DOHH2 (cell line): ENCODE data around the gene CCDC134.
A peak's percentile ranks its signal among the peaks of the same experiment; 100 is the strongest.

Experiments
- H3F3A ChIP-seq: fragments of 200-600 bp; sonication (generic), shearing (Covaris generic); 2 replicates; pipeline ENCODE4 v1.6.0; 2016; ENCODE audit warnings: antibody characterized with exemption, mild to moderate bottlenecking; ENCODE audit not compliant: control insufficient read depth, insufficient read depth
- H3K27ac ChIP-seq: fragments of 200-600 bp; sonication (generic); 2 replicates; pipeline ENCODE4 v1.5.1; 2014; ENCODE audit warnings: low read depth, mild to moderate bottlenecking, low read length, moderate library complexity
- H3K27me3 ChIP-seq: fragments of 200-600 bp; sonication (generic); 2 replicates; pipeline ENCODE4 v1.6.1; 2014; ENCODE audit warnings: mild to moderate bottlenecking, low read length, mixed read lengths; ENCODE audit not compliant: control insufficient read depth
- H3K36me3 ChIP-seq: fragments of 200-600 bp; sonication (generic); 2 replicates; pipeline ENCODE4 v1.6.1; 2014; ENCODE audit warnings: mild to moderate bottlenecking, low read length, moderate library complexity, mixed read lengths; ENCODE audit not compliant: control insufficient read depth
- H3K4me1 ChIP-seq: fragments of 200-600 bp; sonication (generic); 2 replicates; pipeline ENCODE4 v1.6.1; 2014; ENCODE audit warnings: mild to moderate bottlenecking, low read length, mixed read lengths; ENCODE audit not compliant: control insufficient read depth
- H3K4me2 ChIP-seq: fragments of 200-600 bp; sonication (generic); 2 replicates; pipeline ENCODE4 v1.6.0; 2014; ENCODE audit warnings: mild to moderate bottlenecking, low read length, moderate library complexity
- H3K4me3 ChIP-seq: fragments of 200-600 bp; sonication (generic); 2 replicates; pipeline ENCODE4 v1.5.1; 2014; ENCODE audit warnings: mild to moderate bottlenecking, low read length, mixed read lengths
- H3K79me2 ChIP-seq: fragments of 200-600 bp; sonication (generic); 2 replicates; pipeline ENCODE4 v1.6.1; 2014; ENCODE audit warnings: mild to moderate bottlenecking, low read length, mixed read lengths; ENCODE audit not compliant: control insufficient read depth
- H3K9me2 ChIP-seq: fragments of 200-600 bp; sonication (generic); replicated peaks from 2 replicates; pipeline ENCODE4 v1.6.1; 2014; ENCODE audit warnings: mild to moderate bottlenecking, low read length, mixed read lengths; ENCODE audit not compliant: control insufficient read depth
- H3K9me3 ChIP-seq: fragments of 200-600 bp; sonication (generic); 2 replicates; pipeline ENCODE4 v1.6.1; 2014; ENCODE audit warnings: antibody characterized with exemption, low read length, mixed read lengths; ENCODE audit not compliant: control insufficient read depth, insufficient read depth
- H4K20me1 ChIP-seq: fragments of 200-600 bp; sonication (generic); 2 replicates; pipeline ENCODE4 v1.6.0; 2014; ENCODE audit warnings: low read depth, mild to moderate bottlenecking, antibody characterized with exemption, low read length, moderate library complexity; ENCODE audit not compliant: control insufficient read depth, insufficient read depth
- CTCF ChIP-seq: fragments of 200-600 bp; sonication (generic); IDR thresholded peaks from one replicate; pipeline ENCODE4 v1.5.1; 2014; ENCODE audit warnings: antibody characterized with exemption, mild to moderate bottlenecking, low read depth, low read length; ENCODE audit not compliant: poor library complexity, severe bottlenecking
- EZH2phosphoT487 ChIP-seq: fragments of 200-600 bp; sonication (generic); IDR thresholded peaks from 2 replicates; pipeline ENCODE4 v1.6.1; 2017; ENCODE audit warnings: borderline replicate concordance, mild to moderate bottlenecking, antibody characterized with exemption, low read length, moderate library complexity, mixed read lengths

Gene CCDC134

GRCh38 chr22:41831828-41832552 is 31.5 kb downstream of the CCDC134 start:
- TF ChIP-seq CTCF, result no peak
- TF ChIP-seq EZH2phosphoT487, result no peak
- no peaks in the 10 kb centered on the region for H3K27me3 ChIP-seq
- H3K4me2 ChIP-seq, result peak overlapping the region; percentile 89
- peaks cover 52% of the 10 kb centered on the region for H3K79me2 ChIP-seq
- peak overlapping the region; percentile 84 for H3K4me3 ChIP-seq
- peaks cover 48% of the 10 kb centered on the region for H3K36me3 ChIP-seq
- H3K9me3 ChIP-seq, result peaks cover 5% of the 10 kb centered on the region; the same call in 1 of the 2 replicates
- peak overlapping the region; percentile 88 for H3K27ac ChIP-seq
- H3K9me2 ChIP-seq, result no peaks in the 10 kb centered on the region
- peaks cover 16% of the 10 kb centered on the region for H4K20me1 ChIP-seq
- peaks cover 54% of the 10 kb centered on the region for H3K4me1 ChIP-seq
- H3F3A ChIP-seq, result peaks cover 26% of the 10 kb centered on the region

GRCh38 chr22:41832553-41833368 is 32.3 kb downstream of the CCDC134 start, which contains the start of gene SREBF2:
SREBF2 (plus strand) TSS chr22:41833105; CDS start chr22:41833271, 166 bp downstream.
- peaks cover 54% of the 10 kb centered on the region for H3K4me1 ChIP-seq
- TF ChIP-seq EZH2phosphoT487 (peak; percentile 78; the same call in 1 of the 2 replicates), CTCF (no peak)
- H3K9me2 ChIP-seq, result no peaks in the 10 kb centered on the region
- H3F3A ChIP-seq, result peaks cover 25% of the 10 kb centered on the region
- H3K27ac ChIP-seq, result peak within 1 kb of the TSS; percentile 88
- H3K36me3 ChIP-seq, result peaks cover 52% of the 10 kb centered on the region
- H3K27me3 ChIP-seq, result no peaks in the 10 kb centered on the region
- H3K79me2 ChIP-seq, result peaks cover 59% of the 10 kb centered on the region
- H3K4me3 ChIP-seq, result peak within 1 kb of the TSS; percentile 84
- H3K4me2 ChIP-seq, result peak within 1 kb of the TSS; percentile 94
- peaks cover 5% of the 10 kb centered on the region; the same call in 1 of the 2 replicates for H3K9me3 ChIP-seq
- H4K20me1 ChIP-seq, result peaks cover 17% of the 10 kb centered on the region

GRCh38 chr22:41833369-41834004 is 33.0 kb downstream of the CCDC134 start:
- Histone ChIP-seq H3K4me3 (peak overlapping the region; percentile 84), H3K4me1 (peaks cover 61% of the 10 kb centered on the region), H3F3A (peaks cover 21% of the 10 kb centered on the region), H3K27ac (peak overlapping the region; percentile 88), H3K36me3 (peaks cover 60% of the 10 kb centered on the region), H3K79me2 (peaks cover 66% of the 10 kb centered on the region), H3K4me2 (peak overlapping the region; percentile 94), H4K20me1 (peaks cover 23% of the 10 kb centered on the region), H3K9me2 (no peaks in the 10 kb centered on the region), H3K9me3 (peaks cover 5% of the 10 kb centered on the region; the same call in 1 of the 2 replicates), H3K27me3 (no peaks in the 10 kb centered on the region)
- TF ChIP-seq CTCF, result no peak
- TF ChIP-seq EZH2phosphoT487, result no peak
